HG03039 (cell line): ENCODE results near the gene TBC1D22A.

Source experiments
- ATAC-seq: cut with Tn5 transposase; IDR thresholded peaks from one replicate; pipeline ENCODE4 v1.9.1; 2021; ENCODE audit warnings: mild to moderate bottlenecking, moderate library complexity; ENCODE audit not compliant: unreplicated experiment

TBC1D22A gene

DNA sequence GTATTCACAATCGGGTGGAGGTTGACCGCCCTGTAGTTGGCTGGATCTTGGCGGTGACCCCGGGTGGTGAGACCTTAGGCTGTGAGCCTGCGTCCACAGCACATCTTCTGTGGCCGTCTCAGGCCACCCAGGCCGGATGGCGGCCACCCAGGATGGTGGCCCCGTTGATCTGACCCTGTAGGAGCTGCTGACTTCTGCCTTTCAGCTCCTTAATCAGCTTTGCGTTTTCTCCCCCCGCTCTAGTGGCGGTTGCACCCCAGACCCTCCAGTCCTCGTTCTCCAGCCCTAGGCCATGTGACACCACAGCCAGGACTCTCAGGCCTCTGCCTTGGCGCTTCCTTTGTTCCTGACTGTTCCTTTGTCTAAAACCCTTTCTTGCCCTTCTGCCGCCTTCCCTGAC lies 244.0 kb downstream of the TBC1D22A start:
- ATAC-seq = no peak

DNA sequence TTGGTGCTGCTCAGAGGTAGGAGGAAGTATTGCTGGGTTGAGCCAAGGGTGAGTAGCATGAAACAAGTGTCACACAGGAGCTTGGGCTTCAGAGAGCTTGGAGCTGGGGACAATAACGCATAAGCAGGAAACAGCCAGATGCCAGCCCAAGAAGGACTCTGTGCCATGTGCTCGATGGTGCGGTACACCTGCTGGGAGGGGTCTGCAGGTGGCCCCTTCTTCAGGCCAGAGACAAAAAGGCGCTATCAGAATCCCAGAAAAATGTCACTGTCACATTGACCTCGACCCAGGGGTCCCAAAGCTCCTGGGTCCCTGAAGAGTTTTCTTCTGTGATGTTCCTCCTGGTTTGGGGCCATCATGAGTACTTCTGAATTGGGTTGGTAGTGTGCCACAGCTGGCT lies 244.4 kb downstream of the TBC1D22A start:
- ATAC-seq = no peak

DNA sequence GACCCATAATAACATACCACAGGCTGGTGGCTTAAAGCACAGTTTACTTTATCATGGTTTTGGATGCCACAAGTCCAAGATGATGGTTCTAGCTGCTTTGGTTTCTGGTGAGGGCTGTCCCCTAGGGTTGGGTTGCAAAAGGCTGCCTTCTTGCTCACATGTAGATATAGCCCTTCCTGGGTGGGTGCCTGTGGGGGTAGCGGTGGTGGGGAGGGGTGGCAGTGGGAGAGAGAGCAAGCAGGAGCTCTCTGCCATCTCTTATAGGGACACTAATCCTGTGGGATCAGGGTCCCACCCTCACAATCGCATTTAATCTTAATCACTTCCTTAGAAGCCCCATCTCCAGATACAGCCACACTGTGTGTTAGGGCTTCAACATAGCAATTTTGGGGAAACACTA lies 245.0 kb downstream of the TBC1D22A start:
- no peak for ATAC-seq

- ATAC-seq = no peak
Observed at GRCh38 chr22:47008208-47008885, 245.9 kb downstream of the TBC1D22A start.

GRCh38 chr22:47009304-47010101 lies 247.1 kb downstream of the TBC1D22A start:
- no peak for ATAC-seq

- no peak for ATAC-seq
Observed at GRCh38 chr22:47010211-47010610, 247.8 kb downstream of the TBC1D22A start.

DNA sequence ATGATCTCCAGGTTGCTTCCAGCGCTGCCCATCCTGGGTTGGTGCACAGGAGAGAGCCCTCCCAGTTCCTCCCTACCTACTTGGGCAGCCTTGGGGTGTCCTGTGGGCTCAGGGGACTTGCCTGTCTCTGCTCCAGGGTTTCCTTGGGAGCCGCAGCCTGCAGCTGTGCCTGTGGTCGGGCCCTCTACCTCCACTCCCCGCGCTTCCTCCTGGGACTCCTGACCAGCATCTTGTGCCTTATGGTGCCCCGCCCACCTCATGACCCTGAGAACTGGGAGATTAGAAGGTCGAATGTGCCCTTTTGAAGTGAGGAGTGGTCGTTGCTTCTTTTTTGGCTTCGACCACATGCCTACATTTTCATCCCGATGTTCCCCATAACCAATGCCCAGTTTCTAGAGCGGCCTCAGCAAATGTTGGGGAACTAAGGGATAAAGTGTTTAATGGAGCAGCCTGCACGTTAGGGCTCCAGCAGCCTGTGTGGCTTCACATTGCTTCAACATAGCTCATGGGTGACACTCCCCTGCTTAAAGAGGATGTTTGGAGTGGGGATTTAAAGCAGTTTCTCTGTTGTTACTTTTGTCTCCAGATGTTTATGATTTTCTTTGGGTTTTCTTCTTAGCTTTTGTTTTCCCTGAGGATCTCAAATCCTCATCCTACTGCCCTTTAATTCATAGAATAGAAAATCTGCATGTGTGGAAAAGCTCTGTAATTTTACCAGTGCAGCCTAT lies 248.8 kb downstream of the TBC1D22A start:
- no peak for ATAC-seq

DNA sequence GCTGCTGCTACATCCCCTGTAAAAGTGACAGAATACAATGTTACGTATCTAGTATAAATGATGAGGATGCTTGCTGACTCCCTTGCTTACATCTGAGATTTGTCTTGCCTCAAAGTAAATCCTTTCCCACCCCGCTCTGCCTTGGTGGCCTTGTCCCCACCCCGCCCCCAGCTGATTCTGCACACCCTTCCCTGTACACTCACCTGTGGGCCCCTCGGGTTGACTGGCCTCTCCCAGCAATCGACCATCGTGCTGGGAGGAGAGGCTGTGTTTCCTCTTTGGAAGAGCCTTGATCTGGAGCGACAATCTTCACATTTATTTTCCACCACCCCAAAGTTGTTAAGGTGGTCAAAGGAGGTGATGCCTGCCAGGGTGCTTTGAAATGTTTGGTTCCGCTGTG lies 249.4 kb downstream of the TBC1D22A start:
- no peak for ATAC-seq

DNA sequence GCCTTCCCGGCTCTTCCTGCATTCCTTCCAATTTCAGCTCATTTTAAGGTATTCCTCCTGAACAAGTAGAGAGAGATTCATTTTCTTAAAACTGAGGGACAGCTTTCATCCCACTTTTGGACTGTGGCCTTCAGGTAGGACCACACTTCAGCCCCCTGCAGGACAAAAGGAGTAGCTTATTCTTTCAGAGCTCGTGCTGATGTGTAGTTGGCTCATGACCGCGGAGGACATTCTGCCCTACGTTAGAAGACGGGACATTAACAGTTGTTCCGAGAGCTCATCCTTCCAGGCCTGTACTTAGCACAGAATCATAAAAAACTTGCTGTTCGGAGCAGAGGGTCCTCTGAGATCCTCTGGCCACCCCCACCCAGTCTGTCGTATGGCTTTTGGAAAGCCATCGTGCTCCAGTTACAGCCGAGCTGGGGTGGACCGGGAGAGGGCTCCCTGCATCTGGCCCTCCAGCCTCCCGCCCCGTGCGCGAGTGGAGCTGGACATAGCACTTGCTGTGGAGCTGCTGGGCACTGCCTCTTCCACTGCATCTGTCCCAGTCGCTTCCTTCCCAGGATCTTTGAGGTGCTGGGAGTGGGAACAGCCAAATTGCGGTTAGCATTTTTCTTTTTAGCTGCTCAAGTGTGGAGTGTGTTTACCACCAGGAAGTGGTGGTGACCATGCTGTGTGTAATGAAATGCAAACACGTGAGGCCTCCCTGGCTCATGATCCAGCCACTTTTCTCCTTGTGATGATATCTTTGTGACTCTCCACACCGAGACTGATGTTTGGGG lies 250.3 kb downstream of the TBC1D22A start:
- no peak for ATAC-seq

- no peak for ATAC-seq
Observed at GRCh38 chr22:47013861-47014635, 251.6 kb downstream of the TBC1D22A start.

GRCh38 chr22:47014636-47015345 lies 252.3 kb downstream of the TBC1D22A start:
- no peak for ATAC-seq

DNA sequence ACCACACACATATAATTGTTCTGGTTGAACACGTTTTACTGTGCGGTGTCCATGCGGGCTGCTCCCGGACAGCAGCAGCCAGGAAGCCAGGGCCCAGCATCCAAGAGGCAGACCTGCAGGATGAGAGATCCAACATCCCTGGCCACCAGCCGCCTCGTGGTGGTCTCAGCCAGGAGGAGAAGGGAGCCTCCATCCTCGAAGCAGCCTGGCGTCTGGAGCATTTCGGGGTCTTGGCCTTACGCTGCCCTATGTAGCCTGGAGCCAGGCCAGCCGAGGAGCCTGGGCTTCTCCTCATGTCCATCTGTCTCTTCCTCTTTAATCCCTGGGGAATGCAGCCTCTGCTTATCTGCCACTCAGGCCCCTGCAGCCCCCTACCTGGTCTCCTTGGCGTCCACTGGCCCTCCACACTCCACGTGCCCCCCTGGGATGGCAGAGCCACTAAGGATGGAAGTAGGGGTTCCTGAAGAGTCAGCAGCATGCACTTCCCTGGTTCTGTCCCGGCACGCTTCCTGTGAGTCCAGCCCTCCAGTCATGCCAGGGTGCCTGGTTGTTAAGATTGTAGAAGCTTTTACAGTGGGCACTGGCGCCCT lies 253.2 kb downstream of the TBC1D22A start:
- no peak for ATAC-seq

GRCh38 chr22:47016631-47017030 lies 254.2 kb downstream of the TBC1D22A start:
- ATAC-seq = no peak

GRCh38 chr22:47017245-47017644 lies 254.8 kb downstream of the TBC1D22A start:
- no peak for ATAC-seq

DNA sequence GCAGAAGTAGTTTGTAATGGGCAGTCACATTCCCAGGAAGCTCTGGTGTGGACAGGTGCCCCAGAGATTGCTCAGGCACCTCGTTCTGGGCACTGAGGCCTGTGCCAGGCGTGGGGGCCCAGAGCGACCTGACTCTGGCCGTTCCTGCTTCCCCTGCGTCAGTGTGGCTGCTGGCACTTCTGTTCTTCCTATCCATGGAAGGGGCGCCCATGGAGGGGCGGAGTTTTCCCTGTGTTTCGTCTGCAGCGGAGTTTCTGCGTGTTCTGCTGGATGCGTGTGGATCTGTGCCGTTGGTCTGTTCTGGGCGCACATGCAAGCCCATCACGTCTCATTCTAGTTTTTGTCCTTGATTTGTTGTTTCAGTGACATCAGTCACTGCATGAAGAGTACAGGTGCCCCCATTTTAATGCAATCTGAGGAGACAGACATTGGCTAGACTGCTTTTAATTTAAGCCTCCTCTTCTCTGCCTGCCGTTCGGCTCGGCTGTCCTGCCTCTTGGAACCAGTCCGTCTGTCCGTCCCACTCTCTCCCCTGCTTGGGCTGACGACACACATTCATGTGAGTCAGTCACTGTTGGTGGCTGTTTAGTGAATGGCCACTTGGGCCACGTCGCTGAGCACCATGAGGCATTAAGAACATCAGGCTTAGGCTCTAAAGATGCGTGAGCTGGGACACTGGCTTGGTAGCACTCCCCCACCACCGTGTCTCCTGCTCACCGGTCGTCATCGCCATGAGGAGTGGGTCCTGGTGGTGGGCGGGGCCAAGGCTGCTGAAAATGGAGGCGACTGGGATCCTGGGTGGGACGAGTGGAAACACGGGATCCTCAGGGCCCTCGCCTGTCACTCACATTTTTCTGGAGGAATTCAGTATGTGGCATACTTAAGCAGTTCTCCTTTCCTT lies 255.8 kb downstream of the TBC1D22A start:
- no peak for ATAC-seq

DNA sequence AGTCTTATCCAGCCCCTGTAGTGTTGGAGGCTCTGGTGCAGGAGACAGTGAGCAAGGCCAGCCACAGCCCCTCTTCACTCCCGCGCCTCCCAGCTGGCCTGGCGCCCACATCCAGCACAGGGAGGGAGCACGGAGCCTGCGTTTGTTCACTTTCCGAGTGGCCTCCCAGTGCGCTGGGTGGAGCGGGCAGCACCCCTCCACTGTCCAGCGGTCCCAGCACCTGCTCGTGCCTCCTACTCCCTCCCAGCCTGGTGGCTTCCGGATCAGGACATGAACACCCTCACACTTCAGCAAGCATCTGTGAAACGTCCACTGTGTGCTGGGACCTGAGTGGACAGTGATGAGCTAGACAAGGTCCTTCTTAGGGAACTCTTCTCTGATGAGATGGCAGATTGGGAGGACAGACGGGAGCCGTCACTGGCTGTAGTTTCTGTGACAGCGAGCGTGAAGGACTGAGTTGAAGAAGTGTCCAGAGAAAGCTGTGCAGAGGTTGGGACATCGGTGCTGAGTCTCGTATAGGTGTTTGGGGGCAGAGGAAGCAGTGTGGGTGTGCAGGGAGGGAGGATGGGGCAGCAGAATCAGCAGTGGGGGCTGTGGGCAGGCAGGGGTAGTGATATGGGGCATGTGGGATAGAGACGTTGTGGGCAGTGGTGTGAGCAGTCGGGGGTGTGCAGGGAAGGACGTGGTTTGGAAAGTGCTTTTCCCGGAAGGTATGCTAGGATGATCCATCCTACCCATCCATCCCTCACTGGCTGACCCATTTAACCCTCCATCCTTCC lies 256.8 kb downstream of the TBC1D22A start:
- no peak for ATAC-seq

DNA sequence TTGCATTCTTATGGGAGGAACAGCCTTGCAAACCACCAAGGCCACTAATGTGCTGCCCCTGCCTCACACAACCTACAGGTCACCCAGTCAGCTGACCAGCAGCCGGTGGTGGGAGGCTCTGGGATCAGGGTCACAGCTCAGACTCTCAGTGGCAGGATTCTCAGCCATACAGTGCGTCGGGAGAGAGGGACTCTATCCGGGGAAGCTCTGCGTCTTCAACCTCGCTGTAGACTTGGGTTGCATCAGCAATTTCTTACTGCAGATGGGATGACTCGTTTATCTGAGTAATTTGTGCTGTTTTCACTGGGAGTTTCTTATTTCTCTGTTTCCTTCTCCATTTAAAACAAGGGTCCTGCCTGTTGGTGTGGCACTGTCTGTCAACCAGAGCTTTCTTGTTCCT lies 257.7 kb downstream of the TBC1D22A start:
- no peak for ATAC-seq
